Stimulated activated CD4-positive, alpha-beta T cell treated with anti-CD3 and anti-CD28 coated beads, Interleukin-15, amount 100 ng/mL, for 48 hours (primary cell): ENCODE data around the gene ARHGAP5.

ENCODE experiments used
- DNase-seq, 2 donors: peaks; one replicate each; pipeline ENCODE4 v3.0.0-alpha.2; 2020; ENCODE audit warnings: low read depth in 2 of 2

Gene ARHGAP5

DNA sequence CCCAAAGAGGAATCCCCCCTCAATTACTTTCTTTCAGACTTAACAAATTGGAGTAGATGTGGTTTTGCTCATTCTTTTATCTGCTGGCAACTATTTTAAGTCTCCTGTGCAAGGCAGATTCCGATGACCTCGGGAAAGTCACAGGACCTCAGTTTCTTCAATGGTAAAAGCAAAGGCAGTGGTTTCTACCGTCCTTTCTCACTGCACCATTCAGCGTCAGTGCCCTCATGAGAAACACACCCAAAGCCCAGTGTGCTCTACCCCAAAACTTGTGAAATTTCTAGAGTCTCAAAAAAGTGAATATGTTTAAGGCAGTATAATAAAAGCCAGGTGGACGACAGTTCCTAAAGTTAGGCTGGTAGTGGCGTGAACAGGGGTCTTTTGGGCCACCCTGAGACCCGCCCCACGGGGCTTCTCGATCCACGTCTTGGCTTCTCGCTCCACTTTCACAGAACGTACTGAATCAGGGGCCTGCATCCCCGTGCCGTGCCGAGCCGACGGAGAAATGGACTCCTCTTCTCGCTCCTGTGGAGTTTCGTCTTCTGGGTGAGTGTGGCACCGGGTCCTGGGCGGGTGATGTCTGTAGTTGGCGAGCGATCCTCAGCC lies 1.3 kb upstream of the ARHGAP5 start:
- DNase-seq, result peak in 1 of 2 donors; percentile 13

GRCh38 chr14:32076278-32077080 lies 625 bp upstream of the ARHGAP5 start:
- peak; percentile 63 to 74 for DNase-seq

DNA sequence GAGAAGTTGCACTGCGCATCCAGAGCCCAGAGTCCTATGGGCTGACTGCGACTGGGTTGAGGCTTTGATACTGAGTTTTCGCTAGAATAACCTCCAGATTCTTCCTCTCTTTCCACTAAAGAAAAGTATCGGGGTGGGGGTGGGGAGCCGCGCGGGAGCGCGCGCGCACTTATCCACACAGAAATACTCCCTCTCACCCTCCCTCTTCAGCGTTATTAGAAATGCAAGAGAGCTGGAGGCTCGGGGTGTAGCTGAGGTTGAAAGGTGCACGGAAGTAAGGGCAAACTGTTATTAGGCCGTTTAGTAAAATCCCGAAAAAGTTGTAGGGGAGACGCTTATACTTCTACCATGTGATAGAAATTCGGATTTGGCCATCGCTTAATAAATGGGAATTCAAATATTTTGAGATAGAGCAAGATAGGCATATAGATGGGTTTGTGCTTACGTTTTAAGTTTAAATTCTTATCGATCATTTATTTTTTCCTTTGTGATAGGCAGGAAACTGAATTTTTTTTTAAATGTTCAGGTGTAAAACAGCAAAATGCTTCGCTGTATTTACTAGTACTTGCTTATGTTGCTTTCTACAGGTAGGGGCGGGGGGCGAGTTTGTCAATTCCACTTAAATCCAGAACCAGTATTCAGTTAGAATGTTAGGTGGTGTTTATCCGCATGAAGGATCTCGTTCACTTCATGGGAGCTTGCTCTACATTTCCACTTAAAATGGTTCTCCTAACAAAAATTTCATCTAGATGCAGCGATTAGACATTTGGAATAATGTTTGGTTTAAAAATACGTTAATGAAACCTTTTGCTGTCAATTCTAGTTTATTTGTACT lies 1.1 kb downstream of the ARHGAP5 start:
- DNase-seq, result no peak

- DNase-seq, result no peak
These were observed 1.7 kb downstream of the ARHGAP5 start for GRCh38 chr14:32078858-32079216.

GRCh38 chr14:32079264-32079663 lies 2.2 kb downstream of the ARHGAP5 start:
- no peak for DNase-seq

DNA sequence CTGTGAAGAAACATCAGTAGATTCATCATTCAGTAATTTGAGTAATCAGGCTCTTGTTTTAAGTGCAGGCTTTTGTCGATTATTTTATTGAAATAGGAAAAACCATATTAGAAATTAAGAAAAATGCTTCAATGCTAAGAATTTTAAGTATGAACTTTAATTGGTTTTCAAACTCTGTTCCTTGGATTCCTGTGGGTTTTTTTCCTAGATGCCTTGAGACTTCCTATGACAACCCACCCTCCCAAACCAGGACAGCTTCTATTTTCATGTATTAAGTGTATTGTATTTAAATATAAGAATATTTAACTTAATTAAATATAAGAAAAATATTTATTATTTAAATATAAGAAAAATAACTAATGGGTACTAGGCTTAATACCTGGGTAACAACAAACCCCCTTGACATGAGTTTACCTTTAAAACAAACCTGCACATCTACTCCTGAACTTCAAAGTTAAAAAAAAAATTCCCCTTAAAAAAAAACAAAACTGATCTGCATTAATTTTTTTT lies 3.0 kb downstream of the ARHGAP5 start:
- DNase-seq, result no peak

DNA sequence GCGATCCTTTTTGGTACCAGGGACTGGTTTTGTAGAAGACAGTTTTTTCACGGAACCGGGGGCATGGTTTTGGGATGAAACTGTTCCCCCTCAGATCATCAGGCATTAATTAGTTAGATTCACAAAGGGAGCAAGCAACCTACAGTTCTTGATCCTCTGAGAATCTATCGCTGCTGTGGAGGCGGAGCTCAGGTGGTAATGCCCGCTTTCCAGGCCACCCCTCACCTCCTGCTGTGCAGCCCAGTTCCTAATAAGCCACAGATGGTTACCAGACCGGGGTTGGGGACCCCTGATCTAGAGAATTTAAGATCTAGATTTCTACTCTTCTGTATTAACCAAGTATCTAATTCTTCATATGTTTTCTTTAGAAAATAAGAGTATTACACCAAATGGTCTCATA lies 4.8 kb downstream of the ARHGAP5 start:
- DNase-seq, result no peak

DNA sequence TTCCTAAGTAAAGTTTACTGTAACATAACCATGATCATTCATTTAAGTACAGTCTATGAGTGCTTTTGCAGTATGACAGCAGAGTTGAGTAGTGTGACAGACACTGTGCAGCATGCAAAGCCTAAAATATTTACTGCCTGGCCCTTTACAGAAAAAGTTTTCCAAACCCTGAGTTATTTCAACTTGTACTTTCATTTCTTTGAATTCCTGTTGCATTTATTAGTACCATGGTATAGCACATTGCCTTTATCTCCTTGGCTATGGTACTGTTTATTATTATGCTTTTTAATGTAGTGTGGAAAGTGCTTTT lies 6.2 kb downstream of the ARHGAP5 start:
- no peak for DNase-seq

DNA sequence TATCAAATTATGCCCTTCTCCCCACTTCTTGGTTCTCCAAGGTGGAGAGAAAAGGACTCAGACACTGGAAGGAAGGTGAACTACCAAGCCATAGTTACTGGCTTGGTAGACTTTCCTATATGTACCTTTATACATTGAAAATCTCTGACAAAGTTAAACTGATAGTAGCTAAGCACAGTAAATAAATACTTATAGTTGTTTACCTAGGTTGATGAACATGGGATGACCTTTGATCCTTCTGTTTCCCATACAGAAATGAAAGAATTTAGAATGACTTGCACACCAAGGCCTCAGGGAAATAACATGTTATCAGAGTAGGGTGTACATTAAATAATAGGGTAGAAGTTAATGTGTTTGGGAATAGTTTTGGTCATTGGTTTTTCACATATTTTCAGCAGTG lies 6.7 kb downstream of the ARHGAP5 start:
- DNase-seq, result no peak

DNA sequence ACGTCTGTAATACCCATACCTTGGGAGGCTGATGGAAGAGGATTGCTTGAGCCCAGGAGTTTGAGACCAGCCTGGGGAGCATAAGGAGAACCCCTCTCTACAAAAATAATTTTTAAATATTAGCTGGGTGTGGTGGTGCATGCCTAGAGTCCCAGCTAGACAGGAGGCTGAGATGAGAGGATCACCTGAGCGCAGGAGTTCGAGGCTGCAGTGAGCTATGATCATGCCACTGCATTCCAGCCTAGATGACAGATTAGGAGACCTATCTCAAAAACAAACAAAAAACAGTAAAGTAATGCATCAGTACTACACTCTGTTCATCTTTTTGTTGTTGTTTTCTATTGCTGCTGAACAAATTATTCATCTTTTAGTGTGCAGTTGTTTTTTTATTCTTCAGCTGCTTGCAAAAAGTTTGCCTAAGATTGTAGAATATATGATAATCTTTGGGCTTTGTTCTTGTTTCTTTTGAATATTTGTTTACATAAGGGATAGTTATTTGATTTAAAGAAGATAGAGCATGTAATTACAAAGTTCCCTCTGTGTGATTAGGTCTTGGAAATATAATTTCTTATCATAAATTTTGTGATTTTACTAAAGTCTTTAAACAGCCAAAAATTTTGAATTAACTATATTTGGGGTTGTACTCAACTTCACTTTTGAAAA lies 8.2 kb downstream of the ARHGAP5 start:
- DNase-seq, result no peak

DNA sequence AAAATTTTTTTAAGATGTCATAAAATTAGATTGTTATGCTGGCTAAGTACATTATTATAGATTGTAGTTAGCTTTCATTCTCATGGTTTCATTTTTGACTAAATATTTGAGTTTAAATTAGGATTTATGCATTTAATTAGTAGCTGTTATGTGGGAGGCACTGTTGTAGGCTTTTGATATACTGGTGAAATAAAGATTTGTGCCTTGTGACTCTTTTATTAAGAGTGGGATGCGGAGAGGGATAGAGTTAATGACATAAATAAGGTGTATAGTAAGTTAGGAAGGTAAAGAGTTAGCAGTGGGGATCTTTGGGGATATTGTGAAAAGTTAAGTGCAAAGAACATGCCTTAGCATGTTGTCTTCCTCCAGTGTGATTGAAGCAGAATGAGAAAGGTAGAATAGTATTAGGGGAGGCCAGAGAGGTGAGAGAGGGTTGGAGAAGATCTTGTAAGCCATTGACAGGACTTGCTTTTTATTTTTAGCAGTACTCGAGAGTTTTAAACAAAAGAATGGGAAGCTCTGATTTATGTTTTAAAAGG lies 8.8 kb downstream of the ARHGAP5 start:
- no peak for DNase-seq

GRCh38 chr14:32087173-32087861 lies 10.2 kb downstream of the ARHGAP5 start:
- DNase-seq, result no peak

GRCh38 chr14:32087907-32088306 lies 10.8 kb downstream of the ARHGAP5 start:
- DNase-seq, result no peak

DNA sequence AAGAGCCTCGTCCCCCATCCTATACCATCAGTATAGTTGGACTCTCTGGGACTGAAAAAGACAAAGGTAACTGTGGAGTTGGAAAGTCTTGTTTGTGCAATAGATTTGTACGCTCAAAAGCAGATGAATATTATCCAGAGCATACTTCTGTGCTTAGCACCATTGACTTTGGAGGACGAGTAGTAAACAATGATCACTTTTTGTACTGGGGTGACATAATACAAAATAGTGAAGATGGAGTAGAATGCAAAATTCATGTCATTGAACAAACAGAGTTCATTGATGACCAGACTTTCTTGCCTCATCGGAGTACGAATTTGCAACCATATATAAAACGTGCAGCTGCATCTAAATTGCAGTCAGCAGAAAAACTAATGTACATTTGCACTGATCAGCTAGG lies 13.6 kb downstream of the ARHGAP5 start:
- no peak for DNase-seq

DNA sequence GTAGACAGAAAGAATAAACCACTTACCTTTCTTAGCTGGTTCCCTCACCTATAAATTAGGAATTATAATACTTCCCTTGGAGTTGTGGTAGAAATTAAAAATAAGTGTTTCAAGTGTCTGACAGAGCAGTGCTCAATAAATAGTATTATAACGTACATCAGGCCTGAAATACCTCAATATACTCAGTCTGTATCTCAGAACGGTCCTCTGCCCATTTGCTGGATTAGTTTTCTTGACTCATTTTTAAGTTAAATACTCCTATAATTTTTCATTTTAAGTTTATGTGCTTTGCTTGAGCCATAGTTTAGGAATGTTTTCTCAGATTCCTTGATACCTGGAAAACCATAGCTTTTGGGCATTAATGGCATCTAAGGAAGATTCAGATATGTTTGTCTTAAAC lies 22.4 kb downstream of the ARHGAP5 start:
- no peak for DNase-seq

DNA sequence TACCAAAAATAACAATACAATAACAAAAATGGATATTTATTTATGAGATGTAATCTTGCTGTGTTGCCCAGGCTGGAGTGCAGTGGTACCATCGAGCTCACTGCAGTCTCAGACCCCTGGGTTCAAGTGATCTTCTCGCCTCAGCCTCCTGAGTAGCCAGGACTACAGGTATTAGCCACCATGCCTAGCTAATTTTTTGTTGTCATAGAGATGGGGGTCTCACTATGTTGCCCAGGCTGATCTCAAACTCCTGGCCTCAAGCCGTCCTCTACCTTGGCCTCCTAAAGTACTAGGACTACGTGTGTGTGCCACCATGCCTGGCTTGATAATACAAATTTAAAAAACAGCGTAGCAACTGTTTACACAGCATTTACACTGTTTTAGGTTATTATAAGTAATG lies 23.1 kb downstream of the ARHGAP5 start:
- no peak for DNase-seq

- no peak for DNase-seq
These were observed 25.2 kb downstream of the ARHGAP5 start for GRCh38 chr14:32102152-32102787.

DNA sequence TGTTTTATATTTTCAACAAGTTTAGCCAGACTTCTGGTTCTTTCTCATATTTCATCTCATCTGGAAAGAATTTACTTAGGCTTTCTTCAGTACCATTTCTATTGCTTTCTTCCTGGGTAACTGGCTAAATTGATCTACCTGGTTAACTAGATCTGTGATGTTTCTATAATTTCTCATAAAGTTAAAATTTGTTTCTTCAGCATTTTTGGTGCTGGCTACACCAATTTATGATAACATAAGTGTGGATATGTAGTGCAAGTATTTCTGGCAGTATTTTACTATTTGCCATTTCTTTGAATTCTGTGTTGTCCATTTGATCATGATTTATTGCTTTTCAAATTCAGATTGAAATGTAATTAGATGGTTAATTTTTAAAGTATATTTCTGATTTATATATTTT lies 25.9 kb downstream of the ARHGAP5 start:
- no peak for DNase-seq

DNA sequence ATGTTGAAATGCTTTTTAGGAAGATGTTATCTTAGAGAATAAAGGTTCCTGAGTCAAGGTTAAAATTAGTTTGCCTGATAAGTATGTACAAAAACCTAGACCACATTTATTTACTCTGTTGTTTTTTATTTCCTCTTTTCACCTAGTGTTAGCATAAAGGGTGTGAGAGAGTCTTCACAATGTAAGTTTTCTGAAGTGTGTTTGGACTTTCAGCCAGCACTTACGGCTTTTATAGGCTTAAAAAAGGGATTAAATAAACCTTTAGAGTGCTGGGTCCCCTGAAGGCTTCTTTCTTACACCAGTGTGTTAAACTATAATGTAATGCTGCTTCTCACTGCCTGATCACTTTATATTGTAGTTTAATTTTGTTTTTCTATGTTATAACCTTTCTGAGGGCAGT lies 27.2 kb downstream of the ARHGAP5 start:
- DNase-seq, result no peak

DNA sequence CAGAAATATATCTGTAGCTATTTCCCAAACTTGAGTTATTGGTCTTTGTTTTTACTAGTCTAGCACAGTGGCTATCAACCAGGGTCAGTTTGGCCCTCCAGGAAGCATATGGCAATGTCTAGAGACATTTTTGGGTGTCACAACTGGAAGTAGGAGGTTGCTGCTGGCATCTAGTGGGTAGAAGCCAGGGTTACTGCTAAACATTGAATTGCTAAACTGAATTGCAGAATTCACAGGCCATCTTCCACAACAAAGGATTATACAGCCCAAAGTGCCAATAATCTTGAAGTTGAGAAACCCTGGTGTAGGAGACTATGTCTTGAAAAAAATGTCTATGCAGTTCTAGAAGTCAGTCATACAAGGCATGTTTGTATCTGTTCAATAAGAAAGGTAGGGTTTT lies 27.7 kb downstream of the ARHGAP5 start:
- DNase-seq, result no peak
